ENCODE results near the gene ARHGEF28.

DNA sequence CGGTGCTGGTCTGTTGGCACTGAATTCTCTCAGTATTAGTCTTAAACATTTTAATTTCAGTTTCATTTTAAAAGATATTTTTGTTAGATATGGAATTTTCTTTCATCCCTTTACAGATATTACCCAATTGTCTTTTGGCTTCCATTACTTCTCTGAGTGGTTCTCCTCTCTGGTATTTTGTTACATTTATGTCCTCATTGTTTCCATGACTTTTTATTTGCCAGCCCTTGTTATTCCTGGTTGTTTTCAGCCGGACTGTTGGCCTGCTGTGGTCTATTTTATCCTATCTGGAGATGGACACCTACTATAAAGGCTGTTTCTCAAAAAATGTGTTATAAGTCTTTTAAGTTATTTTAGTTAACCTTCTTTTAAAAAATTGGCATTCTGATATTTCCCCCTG is 117.2 kb downstream of the ARHGEF28 start:
- TF ChIP-seq, protein P1, sequence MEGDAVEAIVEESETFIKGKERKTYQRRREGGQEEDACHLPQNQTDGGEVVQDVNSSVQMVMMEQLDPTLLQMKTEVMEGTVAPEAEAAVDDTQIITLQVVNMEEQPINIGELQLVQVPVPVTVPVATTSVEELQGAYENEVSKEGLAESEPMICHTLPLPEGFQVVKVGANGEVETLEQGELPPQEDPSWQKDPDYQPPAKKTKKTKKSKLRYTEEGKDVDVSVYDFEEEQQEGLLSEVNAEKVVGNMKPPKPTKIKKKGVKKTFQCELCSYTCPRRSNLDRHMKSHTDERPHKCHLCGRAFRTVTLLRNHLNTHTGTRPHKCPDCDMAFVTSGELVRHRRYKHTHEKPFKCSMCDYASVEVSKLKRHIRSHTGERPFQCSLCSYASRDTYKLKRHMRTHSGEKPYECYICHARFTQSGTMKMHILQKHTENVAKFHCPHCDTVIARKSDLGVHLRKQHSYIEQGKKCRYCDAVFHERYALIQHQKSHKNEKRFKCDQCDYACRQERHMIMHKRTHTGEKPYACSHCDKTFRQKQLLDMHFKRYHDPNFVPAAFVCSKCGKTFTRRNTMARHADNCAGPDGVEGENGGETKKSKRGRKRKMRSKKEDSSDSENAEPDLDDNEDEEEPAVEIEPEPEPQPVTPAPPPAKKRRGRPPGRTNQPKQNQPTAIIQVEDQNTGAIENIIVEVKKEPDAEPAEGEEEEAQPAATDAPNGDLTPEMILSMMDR (IDR thresholded peaks at IDR 0.05; ENCODE audit: insufficient read depth, low read length): no peak
- TF ChIP-seq POLR2AphosphoS5 (IDR thresholded peaks at IDR 0.05; ENCODE audit: low read depth): no peak
- TF ChIP-seq, protein P2, sequence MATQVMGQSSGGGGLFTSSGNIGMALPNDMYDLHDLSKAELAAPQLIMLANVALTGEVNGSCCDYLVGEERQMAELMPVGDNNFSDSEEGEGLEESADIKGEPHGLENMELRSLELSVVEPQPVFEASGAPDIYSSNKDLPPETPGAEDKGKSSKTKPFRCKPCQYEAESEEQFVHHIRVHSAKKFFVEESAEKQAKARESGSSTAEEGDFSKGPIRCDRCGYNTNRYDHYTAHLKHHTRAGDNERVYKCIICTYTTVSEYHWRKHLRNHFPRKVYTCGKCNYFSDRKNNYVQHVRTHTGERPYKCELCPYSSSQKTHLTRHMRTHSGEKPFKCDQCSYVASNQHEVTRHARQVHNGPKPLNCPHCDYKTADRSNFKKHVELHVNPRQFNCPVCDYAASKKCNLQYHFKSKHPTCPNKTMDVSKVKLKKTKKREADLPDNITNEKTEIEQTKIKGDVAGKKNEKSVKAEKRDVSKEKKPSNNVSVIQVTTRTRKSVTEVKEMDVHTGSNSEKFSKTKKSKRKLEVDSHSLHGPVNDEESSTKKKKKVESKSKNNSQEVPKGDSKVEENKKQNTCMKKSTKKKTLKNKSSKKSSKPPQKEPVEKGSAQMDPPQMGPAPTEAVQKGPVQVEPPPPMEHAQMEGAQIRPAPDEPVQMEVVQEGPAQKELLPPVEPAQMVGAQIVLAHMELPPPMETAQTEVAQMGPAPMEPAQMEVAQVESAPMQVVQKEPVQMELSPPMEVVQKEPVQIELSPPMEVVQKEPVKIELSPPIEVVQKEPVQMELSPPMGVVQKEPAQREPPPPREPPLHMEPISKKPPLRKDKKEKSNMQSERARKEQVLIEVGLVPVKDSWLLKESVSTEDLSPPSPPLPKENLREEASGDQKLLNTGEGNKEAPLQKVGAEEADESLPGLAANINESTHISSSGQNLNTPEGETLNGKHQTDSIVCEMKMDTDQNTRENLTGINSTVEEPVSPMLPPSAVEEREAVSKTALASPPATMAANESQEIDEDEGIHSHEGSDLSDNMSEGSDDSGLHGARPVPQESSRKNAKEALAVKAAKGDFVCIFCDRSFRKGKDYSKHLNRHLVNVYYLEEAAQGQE (IDR thresholded peaks at IDR 0.05; ENCODE audit: insufficient replicate concordance, low read depth): no peak
- no peak for TF ChIP-seq GABPA (IDR thresholded peaks at IDR 0.05; ENCODE audit: low read depth)
- TF ChIP-seq SPI1 (IDR thresholded peaks at IDR 0.05; ENCODE audit: borderline replicate concordance, low read depth): no peak

Measured in HL-60 (cell line).